CD4-positive, alpha-beta T cell (primary cell): ENCODE results near the gene REV1. TPM values are rescaled to one million over a fixed set of nuclear protein-coding genes. Genes with fewer than 3 reads are reported as not detected.

Experiments used
- ATAC-seq: fragments of 200-7000 bp; cut with Tn5 transposase; one replicate; pipeline ENCODE4 v1.10.0; 2022; ENCODE audit warnings: mild to moderate bottlenecking; ENCODE audit not compliant: poor library complexity
- CTCF ChIA-PET: fragments of 350-600 bp; sonication (Branson Sonifier 250); formaldehyde crosslinking; loops from one replicate; lab custom pipeline; 2021; ENCODE audit warnings: antibody characterized with exemption, inconsistent platforms; lab: Charles Lee
- POLR2A ChIA-PET: fragments of 350-600 bp; sonication (Branson Sonifier 250); formaldehyde crosslinking; loops from one replicate; lab custom pipeline; 2021; ENCODE audit warnings: antibody characterized with exemption, inconsistent platforms; lab: Charles Lee
- DNase-seq, 14 experiments: peaks; one replicate each; pipeline ENCODE4 v3.0.0-alpha.2; 2013 to 2020; ENCODE audit warnings: mixed read lengths in 2 of 14
- H3K27ac ChIP-seq, 2 donors: one replicate each; pipeline versions ENCODE4 v1.5.1 to v1.7.0; 2013; ENCODE audit warnings: low read length in 2 of 2, low read depth in 1 of 2, mild to moderate bottlenecking in 1 of 2
- H3K27me3 ChIP-seq, 2 experiments: 1 replicate in 1 of 2; 2 replicates in 1 of 2; pipeline versions ENCODE4 v1.6.1 to v1.7.0; 2013; ENCODE audit warnings: low read length in 2 of 2, control low read depth in 1 of 2, mild to moderate bottlenecking in 1 of 2, moderate library complexity in 1 of 2; ENCODE audit not compliant: insufficient read depth in 2 of 2, control insufficient read depth in 1 of 2
- H3K36me3 ChIP-seq: one replicate; pipeline ENCODE4 v1.6.1; 2013; ENCODE audit warnings: low read length, control low read depth; ENCODE audit not compliant: insufficient read depth
- H3K4me1 ChIP-seq: one replicate; pipeline ENCODE4 v1.6.1; 2013; ENCODE audit warnings: low read length, control low read depth; ENCODE audit not compliant: insufficient read depth
- H3K4me3 ChIP-seq: one replicate; pipeline ENCODE4 v1.5.1; 2013; ENCODE audit warnings: mild to moderate bottlenecking, low read length, moderate library complexity
- H3K9me3 ChIP-seq, 2 experiments: 1 replicate in 1 of 2; 2 replicates in 1 of 2; pipeline versions ENCODE4 v1.6.1 to v1.7.0; 2013; ENCODE audit warnings: low read length in 2 of 2, mild to moderate bottlenecking in 2 of 2, control low read depth in 1 of 2, moderate library complexity in 1 of 2; ENCODE audit not compliant: control insufficient read depth in 1 of 2, insufficient read depth in 1 of 2
- H3K27ac Mint-ChIP-seq: one replicate; pipeline ENCODE4 v1.8.0; 2020; ENCODE audit warnings: mixed read lengths
- H3K27me3 Mint-ChIP-seq: one replicate; pipeline ENCODE4 v1.8.0; 2021; ENCODE audit warnings: mixed read lengths
- H3K36me3 Mint-ChIP-seq: one replicate; pipeline ENCODE4 v1.8.0; 2021; ENCODE audit warnings: low read depth, mixed read lengths
- H3K4me1 Mint-ChIP-seq: one replicate; pipeline ENCODE4 v1.8.0; 2021; ENCODE audit warnings: low read depth, mixed read lengths
- H3K4me3 Mint-ChIP-seq: one replicate; pipeline ENCODE4 v1.8.0; 2020; ENCODE audit warnings: mild to moderate bottlenecking, mixed read lengths
- H3K9me3 Mint-ChIP-seq: one replicate; pipeline ENCODE4 v1.8.0; 2020; ENCODE audit warnings: mixed read lengths
- CTCF ChIP-seq: fragments of 200-600 bp; IDR thresholded peaks from one replicate; pipeline ENCODE4 v1.8.0; 2022; ENCODE audit warnings: antibody characterized with exemption, mild to moderate bottlenecking
- intact Hi-C, 2 experiments: fragments of 100-400 bp; cut with DNase I in 1 of 2; cut with micrococcal nuclease in 1 of 2; formaldehyde crosslinking; loops; one replicate each; pipeline versions ENCODE4 v1.15.1 to v1.9.0; 2023 to 2025; cut with DNase I, micrococcal nuclease
- total RNA-seq, 174 experiments: library from RNA in 2 of 174; stranded (reverse) in 2 of 174; gene quantifications; one replicate each; pipeline ENCODE4 v1.2.3 and lab custom pipeline; 2021 to 2026

Gene REV1
- total RNA-seq, 2 experiments from 2014 or later, result 39.8 TPM

- POLR2A ChIA-PET, result no interaction called here
- Mint-ChIP-seq H3K4me3 (no peak overlapping the region), H3K36me3 (peaks cover 67% of the 10 kb centered on the region), H3K27me3 (no peaks in the 10 kb centered on the region), H3K27ac (peak overlapping the region; percentile 9), H3K4me1 (peaks cover 12% of the 10 kb centered on the region), H3K9me3 (no peaks in the 10 kb centered on the region)
- CTCF ChIA-PET, result no interaction called here
- no peak for ATAC-seq
- TF ChIP-seq CTCF, result no peak
- Histone ChIP-seq H3K9me3 (no peaks in the 10 kb centered on the region), H3K36me3 (peaks cover 46% of the 10 kb centered on the region), H3K27ac (no peak overlapping the region), H3K4me3 (no peak overlapping the region), H3K27me3 (no peaks in the 10 kb centered on the region), H3K4me1 (no peaks in the 10 kb centered on the region)
- intact Hi-C loops, result no loop called here
- DNase-seq, result no peak
Measured at GRCh38 chr2:99388892-99389291, 100.9 kb downstream of the REV1 start.

GRCh38 chr2:99386011-99386410 is 103.8 kb downstream of the REV1 start:
- no peaks in the 10 kb centered on the region for H3K27me3 ChIP-seq
- CTCF ChIA-PET, result no interaction called here
- ATAC-seq (no peak), DNase-seq (no peak)
- no peak overlapping the region for H3K27ac Mint-ChIP-seq
- H3K36me3 ChIP-seq, result peaks cover 44% of the 10 kb centered on the region
- no peaks in the 10 kb centered on the region for H3K4me1 ChIP-seq
- no peak overlapping the region for H3K4me3 Mint-ChIP-seq
- no peaks in the 10 kb centered on the region for H3K27me3 Mint-ChIP-seq
- no peak overlapping the region for H3K27ac ChIP-seq
- H3K9me3 Mint-ChIP-seq, result no peaks in the 10 kb centered on the region
- peaks cover 76% of the 10 kb centered on the region for H3K36me3 Mint-ChIP-seq
- H3K4me1 Mint-ChIP-seq, result peaks cover 12% of the 10 kb centered on the region
- no peak overlapping the region for H3K4me3 ChIP-seq
- TF ChIP-seq CTCF, result no peak
- intact Hi-C loops, result no loop called here
- POLR2A ChIA-PET, result no interaction called here
- no peaks in the 10 kb centered on the region for H3K9me3 ChIP-seq

- no peak overlapping the region for H3K4me3 ChIP-seq
- DNase-seq, result no peak
- peaks cover 62% of the 10 kb centered on the region for H3K36me3 ChIP-seq
- CTCF ChIA-PET, result interaction anchor here (1.1 kb wide), 1 partner anchor 47 kb away, joined by 3 read pairs; no protein-coding TSS in a partner anchor
- Mint-ChIP-seq H3K4me1 (no peaks in the 10 kb centered on the region), H3K27me3 (no peaks in the 10 kb centered on the region), H3K9me3 (no peaks in the 10 kb centered on the region), H3K27ac (no peak overlapping the region), H3K4me3 (no peak overlapping the region), H3K36me3 (peaks cover 94% of the 10 kb centered on the region)
- no peak for ATAC-seq
- no peaks in the 10 kb centered on the region for H3K4me1 ChIP-seq
- H3K27ac ChIP-seq, result no peak overlapping the region
- intact Hi-C loops, result no loop called here
- TF ChIP-seq CTCF, result no peak
- H3K9me3 ChIP-seq, result no peaks in the 10 kb centered on the region
- H3K27me3 ChIP-seq, result no peaks in the 10 kb centered on the region
- POLR2A ChIA-PET, result no interaction called here
Measured at GRCh38 chr2:99382143-99382542, 107.7 kb downstream of the REV1 start.
